GM12878 (cell line): Measurements from ENCODE around the gene KIDINS220. TPM values are rescaled to one million over a fixed set of nuclear protein-coding genes. Genes with fewer than 3 reads are reported as not detected.

Experiments
- ATAC-seq: fragments of 200-7000 bp; cut with Tn5 transposase; 3 replicates; pipeline ENCODE4 v1.9.1; 2020; ENCODE audit warnings: mild to moderate bottlenecking, moderate library complexity
- BruUV-seq: library from RNA; stranded (reverse); fragments of 400-500 nt; replicated peaks from 2 replicates; lab custom pipeline; 2021; lab: Mats Ljungman, UMichigan
- CTCF ChIA-PET: fragments of 300-600 bp; sonication (Branson Sonifier 250); formaldehyde crosslinking; extraction: SDS; loops from one replicate; lab custom pipeline; 2021; ENCODE audit warnings: inconsistent platforms; lab: Yijun Ruan, JAX
- POLR2A ChIA-PET: fragments of 350-600 bp; formaldehyde crosslinking; extraction: SDS; loops from one replicate; lab custom pipeline; 2021; ENCODE audit warnings: inconsistent platforms; lab: Charles Lee
- RAD21 ChIA-PET: fragments of 300-600 bp; sonication (Branson Sonifier 250); formaldehyde crosslinking; loops from one replicate; lab custom pipeline; 2023; ENCODE audit warnings: antibody characterized with exemption; ENCODE audit not compliant: unreplicated experiment; lab: Charles Lee
- SMC1A ChIA-PET: fragments of 300-600 bp; sonication (Branson Sonifier 250); formaldehyde crosslinking; loops from one replicate; lab custom pipeline; 2023; ENCODE audit not compliant: unreplicated experiment, uncharacterized antibody; lab: Charles Lee
- DNase-seq: peaks from one replicate; pipeline ENCODE4 v3.0.0-alpha.2; 2011; ENCODE audit warnings: low read depth, low spot score
- FAIRE-seq: peaks from 3 replicates; lab custom pipeline; 2011; peaks lifted over from hg19 to GRCh38; lab: Jason Lieb, UNC
- H2AFZ ChIP-seq: 2 replicates; pipeline ENCODE4 v1.6.0; 2011; ENCODE audit warnings: low read depth, low read length, control low read depth; ENCODE audit not compliant: control insufficient read depth
- H3K27ac ChIP-seq: 2 replicates; pipeline ENCODE4 v1.5.1; 2011; ENCODE audit warnings: control low read depth; ENCODE audit not compliant: control insufficient read depth, insufficient read depth
- H3K27me3 ChIP-seq, 2 experiments: replicated peaks in 1 of 2; 2 replicates each; pipeline versions ENCODE4 v1.6.0 to v1.6.1; 2011; ENCODE audit warnings: low read length in 1 of 2; ENCODE audit not compliant: control insufficient read depth in 2 of 2, insufficient read depth in 2 of 2
- H3K36me3 ChIP-seq, 2 experiments: 2 replicates each; pipeline ENCODE4 v1.5.1; 2011; ENCODE audit warnings: low read length in 1 of 2; ENCODE audit not compliant: control insufficient read depth in 2 of 2, insufficient read depth in 2 of 2
- H3K4me1 ChIP-seq: 2 replicates; pipeline ENCODE4 v1.6.1; 2011; ENCODE audit warnings: mild to moderate bottlenecking, low read length, moderate library complexity, mixed read lengths; ENCODE audit not compliant: control insufficient read depth, insufficient read depth
- H3K4me2 ChIP-seq: 2 replicates; pipeline ENCODE4 v1.6.0; 2011; ENCODE audit warnings: control low read depth; ENCODE audit not compliant: control insufficient read depth, insufficient read depth
- H3K4me3 ChIP-seq: fragments of 200-600 bp; sonication (generic); 2 replicates; pipeline ENCODE4 v1.5.1; 2016
- H3K79me2 ChIP-seq: 2 replicates; pipeline ENCODE4 v1.6.0; 2011; ENCODE audit warnings: low read length; ENCODE audit not compliant: control insufficient read depth, insufficient read depth
- H3K9ac ChIP-seq: 2 replicates; pipeline ENCODE4 v1.8.0; 2011; ENCODE audit warnings: low read length, control low read depth, mixed read lengths; ENCODE audit not compliant: control insufficient read depth, insufficient read depth
- H3K9me3 ChIP-seq: replicated peaks from 3 replicates; pipeline ENCODE4 v1.5.1; 2011; ENCODE audit warnings: mild to moderate bottlenecking, low read length; ENCODE audit not compliant: control insufficient read depth, insufficient read depth
- H4K20me1 ChIP-seq: 2 replicates; pipeline ENCODE4 v1.6.0; 2011; ENCODE audit not compliant: control insufficient read depth, insufficient read depth
- CHD2 ChIP-seq: IDR thresholded peaks from 2 replicates; pipeline ENCODE4 v1.6.1; 2011; ENCODE audit warnings: low read depth, low read length, improper control_type of control experiment, borderline replicate concordance
- CREB1 ChIP-seq: IDR thresholded peaks from 2 replicates; pipeline ENCODE4 v1.6.1; 2012; ENCODE audit warnings: low read depth, mild to moderate bottlenecking, inconsistent platforms
- CUX1 ChIP-seq: IDR thresholded peaks from 2 replicates; pipeline ENCODE4 v1.6.1; 2012; ENCODE audit warnings: improper control_type of control experiment, low read depth, low read length; ENCODE audit not compliant: insufficient replicate concordance
- HDAC2 ChIP-seq: fragments of 200-600 bp; sonication (generic); IDR thresholded peaks from 2 replicates; pipeline ENCODE4 v1.6.1; 2017
- IKZF2 ChIP-seq, 2 experiments: fragments of 450-650 bp; IDR thresholded peaks; 2 replicates each; pipeline ENCODE4 v1.6.1; 2017; ENCODE audit warnings: mild to moderate bottlenecking in 2 of 2, moderate library complexity in 2 of 2
- KDM1A ChIP-seq: fragments of 200-600 bp; sonication (generic); IDR thresholded peaks from 2 replicates; pipeline ENCODE4 v1.6.1; 2016; ENCODE audit warnings: borderline replicate concordance
- MAX ChIP-seq: IDR thresholded peaks from 2 replicates; pipeline ENCODE4 v1.6.1; 2012; ENCODE audit warnings: low read depth, low read length, improper control_type of control experiment
- MEF2B ChIP-seq: fragments of 450-650 bp; IDR thresholded peaks from 2 replicates; pipeline ENCODE4 v1.6.1; 2018; ENCODE audit warnings: mild to moderate bottlenecking, moderate library complexity; ENCODE audit not compliant: partially characterized antibody, poor library complexity, severe bottlenecking
- NFXL1 ChIP-seq: fragments of 450-650 bp; IDR thresholded peaks from 2 replicates; pipeline ENCODE4 v1.6.1; 2017; ENCODE audit warnings: antibody characterized with exemption, mild to moderate bottlenecking, borderline replicate concordance
- NRF1 ChIP-seq: conservative IDR thresholded peaks from 2 replicates; pipeline ENCODE4 v1.6.1; 2011; ENCODE audit warnings: mild to moderate bottlenecking, low read depth, low read length, improper control_type of control experiment
- POU2F2 ChIP-seq: IDR thresholded peaks from 3 replicates; pipeline ENCODE4 v1.6.1; 2011; ENCODE audit warnings: low read depth, mild to moderate bottlenecking, low read length, borderline replicate concordance
- RCOR1 ChIP-seq: conservative IDR thresholded peaks from 2 replicates; pipeline ENCODE4 v1.6.1; 2012; ENCODE audit warnings: low read depth, low read length, improper control_type of control experiment
- RFX5 ChIP-seq: IDR thresholded peaks from 2 replicates; pipeline ENCODE4 v1.6.1; 2011; ENCODE audit warnings: low read depth, low read length, improper control_type of control experiment
- whole genome bisulfite sequencing: methylation state at CpG from one replicate; pipeline ENCODE4 v1.1.6; 2016; ENCODE audit warnings: low lambda C conversion rate; ENCODE audit not compliant: insufficient replicate concordance, insufficient coverage; ENCODE audit errors: missing lambda C conversion rate; 5-methylcytosine and 5-hydroxymethylcytosine counted together
- in situ Hi-C: fragments of 300-500 bp; cut with MboI; formaldehyde crosslinking; loops from 9 replicates; pipeline ENCODE4 v1.14.3; 2018; ENCODE audit warnings: mixed read lengths
- intact Hi-C: fragments of 100-400 bp; cut with micrococcal nuclease; formaldehyde crosslinking; loops from one replicate; pipeline ENCODE4 v1.14.2; 2022; ENCODE audit not compliant: unreplicated experiment
- polyA plus RNA-seq, 11 experiments: library from polyadenylated mRNA; depleted of rRNA in 4 of 11; unstranded in 6 of 11; stranded (reverse) in 5 of 11; fragments of >200 nt; fragmentation: Nextera tagmentation in 4 of 11; fragmentation: Illumina TruSeq in 1 of 11; extraction: Ambion mirVana in 4 of 11; extraction: Trizol in 1 of 11; gene quantifications; 1 replicate in 1 of 11; 2 replicates in 10 of 11; pipeline versions ENCODE4 v1.2.1 to v1.2.3, GENCODE V29; 2011 to 2016; ENCODE audit warnings: inconsistent platforms in 2 of 11, missing spikeins in 2 of 11, low read depth in 1 of 11
- total RNA-seq, 4 experiments: library from RNA; depleted of rRNA in 3 of 4; stranded (reverse); fragments of >200 nt in 3 of 4; fragmentation: Illumina TruSeq in 1 of 4; extraction: Trizol in 1 of 4; gene quantifications; 2 replicates each; pipeline versions ENCODE4 v1.2.1 to v1.2.3, GENCODE V29; 2013 to 2021

The KIDINS220 gene
- total and polyA plus RNA-seq, 10 of the 15 experiments (the other 5 are each of a cell fraction or from before 2014, with no cell fraction given), result 6.0 to 31.2 (median 16.0) TPM

- TF ChIP-seq CREB1, result no peak
- TF ChIP-seq NFXL1, result no peak
- TF ChIP-seq POU2F2, result no peak
- TF ChIP-seq HDAC2, result no peak
- no peak for TF ChIP-seq MAX
These were observed 152.9 kb downstream of the KIDINS220 start (continued) for GRCh38 chr2:8684540-8684877.

- ChIA-PET CTCF (interaction anchor here (0.6 to 4.4 kb wide), 14 partner anchors 76 to 1476 kb away, joined by 3 to 28 read pairs (median 6); no protein-coding TSS in a partner anchor), RAD21 (interaction anchor here (0.7 to 5.2 kb wide), 30 partner anchors 50 to 1479 kb away, joined by 3 to 103 read pairs (median 20); no protein-coding TSS in a partner anchor), SMC1A (interaction anchor here (0.5 to 4.8 kb wide), 21 partner anchors 49 to 1252 kb away, joined by 3 to 57 read pairs (median 9); no protein-coding TSS in a partner anchor), POLR2A (interaction anchor here (0.7 to 6.7 kb wide), 24 partner anchors 51 to 1371 kb away, joined by 3 to 98 read pairs (median 8); no protein-coding TSS in a partner anchor)
- Histone ChIP-seq H2AFZ (no peak overlapping the region), H3K4me2 (peak overlapping the region; percentile 82), H3K9ac (peak overlapping the region; percentile 66), H3K9me3 (no peaks in the 10 kb centered on the region; the same call in 2 of the 3 replicates), H4K20me1 (no peaks in the 10 kb centered on the region), H3K79me2 (peaks cover 25% of the 10 kb centered on the region), H3K36me3 (no peaks in the 10 kb centered on the region), H3K27me3 (0 out of 4 replicates have a peak, but pooled peaks cover 0 to 2% of the 10 kb centered on the region in 2 experiments), H3K27ac (peak overlapping the region; percentile 35), H3K4me1 (peaks cover 20% of the 10 kb centered on the region), H3K4me3 (peak overlapping the region; percentile 80)
- in situ Hi-C loops (loop anchor here (5.0 to 10.0 kb wide), 4 partner anchors 258 to 1588 kb away; no protein-coding TSS in a partner anchor), intact Hi-C loops (loop anchor here (2.0 to 10.0 kb wide), 7 partner anchors 380 to 1586 kb away; no protein-coding TSS in a partner anchor)
- FAIRE-seq (no peak), ATAC-seq (no peak), DNase-seq (no peak)
- TSS peak; percentile 84 for BruUV-seq
- WGBS, result 4% methylated on average over 30 of the region's 30 CpGs
- peak; percentile 22 to 25; a peak in 1 of 4 replicates for TF ChIP-seq IKZF2 (IDR thresholded peaks at IDR 0.05)
- no peak for TF ChIP-seq KDM1A
- no peak for TF ChIP-seq CUX1
- TF ChIP-seq MEF2B, result no peak
- TF ChIP-seq RFX5, result no peak
- no peak for TF ChIP-seq RCOR1
- no peak for TF ChIP-seq CHD2
- no peak for TF ChIP-seq NRF1
These were observed 154.4 kb downstream of the KIDINS220 start for GRCh38 chr2:8682719-8683667.
